ENCODE results near the gene IKZF1. TPM values are rescaled to one million over a fixed set of nuclear protein-coding genes. Genes with fewer than 3 reads are reported as not detected.

The IKZF1 gene
- total RNA-seq (100 to 1,000 TPM; 212 to 389 (median 260) TPM), polyA plus RNA-seq (10 to 100 TPM; 36.4 to 39.2 (median 37.9) TPM)
- long read RNA-seq, donor 1, full-length matches to known transcripts = 5 of 5 reads
- long read RNA-seq, donor 1, partial matches to known transcripts = 0 of 5 reads
- long read RNA-seq, donor 1, other reads (novel, unspliced or antisense) = 0 of 5 reads
- long read RNA-seq, donor 2, full-length matches to known transcripts = 2 of 13 reads
- long read RNA-seq, donor 2, partial matches to known transcripts = 11 of 13 reads
- long read RNA-seq, donor 2, other reads (novel, unspliced or antisense) = 0 of 13 reads

DNA sequence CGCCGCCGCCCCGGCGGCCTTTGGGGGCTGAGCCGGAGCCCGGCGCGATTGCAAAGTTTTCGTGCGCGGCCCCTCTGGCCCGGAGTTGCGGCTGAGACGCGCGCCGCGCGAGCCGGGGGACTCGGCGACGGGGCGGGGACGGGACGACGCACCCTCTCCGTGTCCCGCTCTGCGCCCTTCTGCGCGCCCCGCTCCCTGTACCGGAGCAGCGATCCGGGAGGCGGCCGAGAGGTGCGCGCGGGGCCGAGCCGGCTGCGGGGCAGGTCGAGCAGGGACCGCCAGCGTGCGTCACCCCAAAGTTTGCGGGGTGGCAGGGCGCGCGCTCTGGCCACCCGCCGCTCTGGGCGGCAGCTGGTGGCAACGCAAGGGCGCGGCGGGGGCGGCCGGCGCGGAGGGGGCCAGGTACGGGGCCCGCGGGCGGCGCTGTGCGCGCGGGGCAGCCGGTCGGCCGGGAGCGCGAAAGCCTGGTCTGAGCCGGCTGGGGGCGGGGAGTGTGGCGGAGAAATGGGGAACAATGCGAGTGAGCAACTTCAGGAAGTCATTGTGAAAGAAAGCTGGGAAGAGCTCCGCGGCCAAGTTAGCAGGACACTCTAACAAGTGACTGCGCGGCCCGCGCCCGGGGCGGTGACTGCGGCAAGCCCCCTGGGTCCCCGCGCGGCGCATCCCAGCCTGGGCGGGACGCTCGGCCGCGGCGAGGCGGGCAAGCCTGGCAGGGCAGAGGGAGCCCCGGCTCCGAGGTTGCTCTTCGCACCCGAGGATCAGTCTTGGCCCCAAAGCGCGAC, at the start of gene IKZF1:
Gene IKZF1, plus strand, starts transcription at position 588 of the 782 bp plus-strand sequence. CDS start 14,346 bp downstream, outside the sequence.
- WGBS, 5 donors = 0 to 1% (median 1%) methylated on average over 50 to 107 of the region's 107 CpGs
- peak within 1 kb of the TSS; percentile 86 to 98 (median 94) for H3K27ac ChIP-seq
- peaks cover 4 to 55% (median 34%) of the 10 kb centered on the region in 6 donors for H3K4me1 ChIP-seq

DNA sequence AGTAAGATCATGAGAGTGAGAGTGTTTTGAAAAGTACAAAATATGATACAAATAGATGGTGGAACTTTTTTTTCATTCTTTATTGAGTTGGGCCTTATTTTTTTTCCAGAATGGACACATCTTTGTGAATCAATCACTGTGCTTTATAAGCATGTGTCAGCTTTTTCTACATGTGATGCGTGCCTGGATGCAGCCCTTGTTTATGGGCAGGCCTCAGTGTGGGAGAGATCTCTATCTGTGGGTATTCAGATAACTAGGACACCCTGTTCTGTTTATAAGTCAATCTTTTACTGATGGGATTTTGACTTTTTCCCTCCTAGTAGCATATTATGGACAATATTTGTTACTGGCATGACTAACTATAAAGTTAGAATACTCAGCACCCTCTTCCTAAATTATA, 42.9 kb upstream of the IKZF1 start:
- H3K36me3 ChIP-seq = no peaks in the 10 kb centered on the region
- peak overlapping the region in 6 of 8 donors; percentile 35 to 89 (median 82) for H3K27ac ChIP-seq
- no peaks in the 10 kb centered on the region for H3K9me3 ChIP-seq
- TF ChIP-seq, protein P1, sequence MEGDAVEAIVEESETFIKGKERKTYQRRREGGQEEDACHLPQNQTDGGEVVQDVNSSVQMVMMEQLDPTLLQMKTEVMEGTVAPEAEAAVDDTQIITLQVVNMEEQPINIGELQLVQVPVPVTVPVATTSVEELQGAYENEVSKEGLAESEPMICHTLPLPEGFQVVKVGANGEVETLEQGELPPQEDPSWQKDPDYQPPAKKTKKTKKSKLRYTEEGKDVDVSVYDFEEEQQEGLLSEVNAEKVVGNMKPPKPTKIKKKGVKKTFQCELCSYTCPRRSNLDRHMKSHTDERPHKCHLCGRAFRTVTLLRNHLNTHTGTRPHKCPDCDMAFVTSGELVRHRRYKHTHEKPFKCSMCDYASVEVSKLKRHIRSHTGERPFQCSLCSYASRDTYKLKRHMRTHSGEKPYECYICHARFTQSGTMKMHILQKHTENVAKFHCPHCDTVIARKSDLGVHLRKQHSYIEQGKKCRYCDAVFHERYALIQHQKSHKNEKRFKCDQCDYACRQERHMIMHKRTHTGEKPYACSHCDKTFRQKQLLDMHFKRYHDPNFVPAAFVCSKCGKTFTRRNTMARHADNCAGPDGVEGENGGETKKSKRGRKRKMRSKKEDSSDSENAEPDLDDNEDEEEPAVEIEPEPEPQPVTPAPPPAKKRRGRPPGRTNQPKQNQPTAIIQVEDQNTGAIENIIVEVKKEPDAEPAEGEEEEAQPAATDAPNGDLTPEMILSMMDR (IDR thresholded peaks at IDR 0.05 in 8 of 11, conservative IDR thresholded peaks at IDR 0.05 in 3 of 11) = no peak
- no peak for TF ChIP-seq POLR2AphosphoS5 (IDR thresholded peaks at IDR 0.05)
- TF ChIP-seq POLR2A (IDR thresholded peaks at IDR 0.05) = no peak
- no peak for DNase-seq
- H3K27me3 ChIP-seq (replicated peaks in 1 of 7) = no peaks in the 10 kb centered on the region
- no peak overlapping the region for H3K4me3 ChIP-seq
- peaks cover 16 to 55% (median 47%) of the 10 kb centered on the region in 6 donors for H3K4me1 ChIP-seq
- intact Hi-C loops (cut with DNase I; ENCODE audit: low total_unique reads) = no loop called here
- WGBS, 5 donors = 72 to 80% (median 79%) methylated on average over 1 of the region's 1 CpG

More for the DNA sequence above, at the start of gene IKZF1:
- TF ChIP-seq POLR2A (IDR thresholded peaks at IDR 0.05) (peak in 1 of 3 donors; percentile 35), POLR2AphosphoS5 (IDR thresholded peaks at IDR 0.05) (peak; percentile 2 to 80 (median 76))
- TF ChIP-seq, protein P1 (IDR thresholded peaks at IDR 0.05 in 8 of 11, conservative IDR thresholded peaks at IDR 0.05 in 3 of 11) = peak in 1 of 11 experiments; percentile 3
- Histone ChIP-seq H3K9me3 (no peaks in the 10 kb centered on the region), H3K4me3 (peak within 1 kb of the TSS; percentile 52 to 85 (median 70)), H3K36me3 (no peaks in the 10 kb centered on the region), H3K27me3 (replicated peaks in 1 of 7) (peaks cover 0 to 35% (median 4%) of the 10 kb centered on the region in 7 donors)
- intact Hi-C loops (cut with DNase I; ENCODE audit: low total_unique reads) = no loop called here
- peak; percentile 96 for DNase-seq

DNA sequence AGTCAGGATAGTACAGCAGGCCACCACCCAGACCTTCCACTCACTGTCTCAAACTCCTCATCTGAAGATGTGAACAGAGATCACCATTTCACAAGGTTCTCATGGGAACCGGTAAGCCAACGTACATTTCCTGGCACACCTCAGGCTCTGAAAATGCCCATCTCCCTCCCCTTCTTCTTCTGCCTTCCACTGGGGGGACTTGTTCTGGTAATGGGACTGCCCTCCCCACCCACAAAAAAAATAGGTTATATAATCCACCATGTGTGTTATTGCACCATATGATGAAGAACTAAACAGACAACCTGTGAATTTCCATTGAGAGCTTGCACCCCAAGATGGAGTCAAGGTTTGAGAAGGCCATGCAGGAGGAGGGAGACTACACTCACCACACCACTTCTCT, 42.1 kb upstream of the IKZF1 start:
- DNase-seq = no peak
- Histone ChIP-seq H3K27me3 (replicated peaks in 1 of 7) (no peaks in the 10 kb centered on the region), H3K4me3 (no peak overlapping the region), H3K9me3 (no peaks in the 10 kb centered on the region), H3K27ac (peak overlapping the region in 7 of 8 donors; percentile 38 to 89 (median 82)), H3K36me3 (no peaks in the 10 kb centered on the region), H3K4me1 (peaks cover 21 to 64% (median 56%) of the 10 kb centered on the region in 6 donors)
- TF ChIP-seq POLR2A (IDR thresholded peaks at IDR 0.05) (no peak), POLR2AphosphoS5 (IDR thresholded peaks at IDR 0.05) (no peak)
- TF ChIP-seq, protein P1 (IDR thresholded peaks at IDR 0.05 in 8 of 11, conservative IDR thresholded peaks at IDR 0.05 in 3 of 11) = no peak
- 64 to 76% (median 72%) methylated on average over 2 of the region's 2 CpGs for WGBS, 5 donors
- intact Hi-C loops (cut with DNase I; ENCODE audit: low total_unique reads) = no loop called here
